Neural crest cell (in vitro differentiated cells): ENCODE results near the gene UTP18. TPM values are rescaled to one million over a fixed set of nuclear protein-coding genes. Genes with fewer than 3 reads are reported as not detected.
"Not testable (repeated sequence)": the region's sequence is repeated elsewhere in the genome, so short reads cannot be mapped to it uniquely, and the experiment has no call there.

ENCODE experiments used
- DNase-seq: peaks from one replicate; pipeline ENCODE4 v3.0.0; 2021; ENCODE audit warnings: low read depth, mixed read lengths, low spot score
- H3K27ac Mint-ChIP-seq: one replicate; pipeline ENCODE4 v1.8.0; 2021; ENCODE audit warnings: mild to moderate bottlenecking, mixed read lengths; ENCODE audit not compliant: unreplicated experiment
- H3K27me3 Mint-ChIP-seq: 2 replicates; pipeline ENCODE4 v1.8.0; 2021; ENCODE audit warnings: low read depth, mild to moderate bottlenecking, mixed read lengths
- H3K36me3 Mint-ChIP-seq: 2 replicates; pipeline ENCODE4 v1.8.0; 2021; ENCODE audit warnings: low read depth, mild to moderate bottlenecking, mixed read lengths
- H3K4me1 Mint-ChIP-seq: 2 replicates; pipeline ENCODE4 v1.8.0; 2021; ENCODE audit warnings: mixed read lengths
- H3K4me3 Mint-ChIP-seq: one replicate; pipeline ENCODE4 v1.8.0; 2021; ENCODE audit warnings: mild to moderate bottlenecking, mixed read lengths
- H3K9me3 Mint-ChIP-seq: 2 replicates; pipeline ENCODE4 v1.8.0; 2021; ENCODE audit warnings: mixed read lengths
- total RNA-seq: library from RNA; stranded (reverse); gene quantifications from 2 replicates; pipeline ENCODE4 v1.2.1, GENCODE V29; 2021
- TF ChIP-seq, protein P1 (sequence below): fragments of 200-600 bp; sonication (generic); conservative IDR thresholded peaks from 2 replicates; pipeline ENCODE4 v1.5.0; 2021; ENCODE audit warnings: antibody characterized with exemption, mild to moderate bottlenecking

UTP18 gene
- total RNA-seq, 1 donor from 2014 or later = 59.6 TPM

DNA sequence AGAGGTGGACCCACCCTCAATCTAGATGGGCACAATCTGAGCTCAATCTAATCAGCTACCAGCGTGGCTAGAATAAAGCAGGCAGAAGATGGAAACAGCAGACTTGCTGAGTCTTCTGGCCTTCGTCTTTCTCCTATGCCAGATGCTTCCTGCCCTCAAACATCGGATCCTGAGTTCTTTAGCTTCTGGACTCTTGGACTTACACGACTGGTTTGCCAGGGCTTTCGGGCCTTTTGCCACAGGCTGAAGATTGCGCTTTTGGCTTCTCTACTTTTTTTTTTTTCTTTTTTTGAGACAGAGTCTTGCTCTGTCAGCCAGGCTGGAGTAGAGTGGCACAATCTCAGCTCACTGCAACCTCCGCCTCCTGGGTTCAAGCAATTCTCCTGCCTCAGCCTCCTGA is 65.1 kb downstream of the UTP18 start:
- H3K9me3 Mint-ChIP-seq = peaks cover 18% of the 10 kb centered on the region
- H3K27me3 Mint-ChIP-seq = peaks cover 4% of the 10 kb centered on the region
- H3K36me3 Mint-ChIP-seq = peaks cover 7% of the 10 kb centered on the region
- H3K4me1 Mint-ChIP-seq = no peaks in the 10 kb centered on the region
- no peak overlapping the region for H3K4me3 Mint-ChIP-seq
- DNase-seq = no peak
- TF ChIP-seq, protein P1, sequence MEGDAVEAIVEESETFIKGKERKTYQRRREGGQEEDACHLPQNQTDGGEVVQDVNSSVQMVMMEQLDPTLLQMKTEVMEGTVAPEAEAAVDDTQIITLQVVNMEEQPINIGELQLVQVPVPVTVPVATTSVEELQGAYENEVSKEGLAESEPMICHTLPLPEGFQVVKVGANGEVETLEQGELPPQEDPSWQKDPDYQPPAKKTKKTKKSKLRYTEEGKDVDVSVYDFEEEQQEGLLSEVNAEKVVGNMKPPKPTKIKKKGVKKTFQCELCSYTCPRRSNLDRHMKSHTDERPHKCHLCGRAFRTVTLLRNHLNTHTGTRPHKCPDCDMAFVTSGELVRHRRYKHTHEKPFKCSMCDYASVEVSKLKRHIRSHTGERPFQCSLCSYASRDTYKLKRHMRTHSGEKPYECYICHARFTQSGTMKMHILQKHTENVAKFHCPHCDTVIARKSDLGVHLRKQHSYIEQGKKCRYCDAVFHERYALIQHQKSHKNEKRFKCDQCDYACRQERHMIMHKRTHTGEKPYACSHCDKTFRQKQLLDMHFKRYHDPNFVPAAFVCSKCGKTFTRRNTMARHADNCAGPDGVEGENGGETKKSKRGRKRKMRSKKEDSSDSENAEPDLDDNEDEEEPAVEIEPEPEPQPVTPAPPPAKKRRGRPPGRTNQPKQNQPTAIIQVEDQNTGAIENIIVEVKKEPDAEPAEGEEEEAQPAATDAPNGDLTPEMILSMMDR = no peak
- H3K27ac Mint-ChIP-seq = no peak overlapping the region

DNA sequence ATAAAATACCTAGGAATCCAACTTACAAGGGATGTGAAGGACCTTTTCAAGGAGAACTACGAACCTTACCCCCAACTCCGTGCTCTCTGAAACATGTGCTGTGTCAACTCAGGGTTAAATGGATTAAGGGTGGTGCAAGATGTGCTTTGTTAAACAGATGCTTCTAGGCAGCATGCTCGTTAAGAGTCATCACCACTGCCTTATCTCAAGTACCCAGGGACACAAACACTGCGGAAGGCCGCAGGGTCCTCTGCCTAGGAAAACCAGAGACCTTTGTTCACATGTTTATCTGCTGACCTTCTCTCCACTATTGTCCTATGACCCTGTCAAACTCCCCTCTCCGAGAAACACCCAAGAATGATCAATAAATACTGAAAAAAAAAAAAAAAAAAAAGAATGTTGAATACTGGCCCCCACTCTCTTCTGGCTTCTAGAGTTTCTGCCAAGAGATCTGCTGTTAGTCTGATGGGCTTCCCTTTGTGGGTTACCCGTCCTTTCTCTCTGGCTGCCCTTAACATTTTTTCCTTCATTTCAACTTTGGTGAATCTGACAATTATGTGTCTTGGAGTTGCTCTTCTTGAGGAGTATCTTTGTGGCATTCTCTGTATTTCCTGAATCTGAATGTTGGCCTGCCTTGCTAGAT is 70.6 kb downstream of the UTP18 start:
- not testable (repeated sequence) for H3K36me3 Mint-ChIP-seq, H3K4me3 Mint-ChIP-seq, H3K4me1 Mint-ChIP-seq, H3K27me3 Mint-ChIP-seq, DNase-seq
- H3K27ac Mint-ChIP-seq = peak overlapping the region; percentile 81
- peaks cover 14% of the 10 kb centered on the region for H3K9me3 Mint-ChIP-seq

DNA sequence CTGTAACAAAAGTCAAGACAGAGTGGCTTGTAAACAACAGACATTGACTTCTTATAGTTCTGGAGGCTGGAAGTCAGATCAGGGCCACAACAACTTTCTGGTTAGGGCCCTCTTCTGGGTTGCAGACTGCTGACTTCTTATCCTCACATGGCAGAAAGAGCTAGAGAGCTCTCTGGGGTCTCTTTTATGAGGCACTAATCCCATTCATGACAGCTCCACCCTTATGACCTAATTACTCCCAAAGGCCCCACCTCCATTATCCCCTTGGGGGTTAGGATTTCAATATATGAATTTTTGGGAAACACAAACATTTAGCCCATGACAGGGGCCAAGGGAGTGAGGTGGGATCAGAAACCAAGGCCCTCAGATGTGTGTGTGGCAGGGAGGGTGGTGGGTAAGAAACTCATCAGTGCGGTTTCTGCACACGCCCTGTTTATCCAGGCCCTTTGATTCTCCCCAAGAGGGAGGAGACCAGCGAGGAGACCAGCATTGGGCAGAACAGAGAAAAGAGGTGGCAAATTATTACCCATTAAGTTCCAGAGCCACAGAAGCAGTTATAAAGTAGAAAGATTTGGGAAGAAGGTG is 74.8 kb downstream of the UTP18 start:
- Mint-ChIP-seq H3K4me3 (no peak overlapping the region), H3K36me3 (no peaks in the 10 kb centered on the region), H3K9me3 (no peaks in the 10 kb centered on the region), H3K4me1 (no peaks in the 10 kb centered on the region), H3K27me3 (no peaks in the 10 kb centered on the region), H3K27ac (no peak overlapping the region)
- TF ChIP-seq, protein P1 = no peak
- no peak for DNase-seq

DNA sequence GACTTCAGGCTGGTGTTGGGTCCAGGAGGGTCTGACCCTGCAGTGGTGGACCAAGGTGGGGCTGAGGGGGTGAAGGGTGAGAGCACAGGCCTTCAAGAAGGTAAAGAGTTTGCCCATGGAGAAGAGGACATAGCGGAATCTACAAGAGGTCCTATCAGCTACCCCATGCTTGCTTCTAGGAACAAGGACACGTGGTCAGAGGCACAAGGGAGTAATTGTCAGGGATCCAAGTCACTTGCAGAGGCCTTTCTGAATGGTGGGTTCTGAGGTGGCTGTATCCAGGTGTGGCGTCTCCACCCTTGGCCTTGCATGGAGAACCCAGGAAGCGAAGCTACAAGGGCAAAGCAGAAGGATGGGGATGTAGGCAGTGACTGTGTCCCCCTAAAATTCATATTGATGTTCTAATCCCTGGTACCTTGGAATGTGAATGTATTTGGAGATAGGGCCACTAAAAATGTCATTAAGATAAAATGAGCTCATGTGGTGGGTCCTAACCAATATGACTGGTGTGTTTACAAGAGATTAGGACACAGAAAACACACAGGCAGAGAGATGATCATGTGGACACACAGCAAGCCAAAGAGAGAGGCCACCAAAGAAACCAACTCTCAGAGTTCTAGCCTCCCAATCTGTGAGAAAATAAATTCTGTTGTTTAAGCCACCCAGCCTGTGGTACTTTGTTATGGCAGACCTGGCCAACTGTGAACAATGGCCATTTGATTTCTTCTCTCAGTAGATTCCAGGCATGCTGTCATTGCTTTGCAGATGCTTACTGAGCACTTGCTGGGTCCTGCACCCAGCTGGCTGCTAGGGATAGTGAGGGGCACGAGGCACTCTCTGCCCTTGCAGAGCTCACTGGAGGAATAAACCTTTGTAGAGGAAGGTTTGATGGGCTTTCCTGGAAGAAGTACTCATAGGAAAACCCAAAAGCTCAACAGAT is 75.8 kb downstream of the UTP18 start:
- TF ChIP-seq, protein P1 = no peak
- Mint-ChIP-seq H3K4me3 (no peak overlapping the region), H3K9me3 (no peaks in the 10 kb centered on the region), H3K27me3 (no peaks in the 10 kb centered on the region), H3K4me1 (no peaks in the 10 kb centered on the region), H3K27ac (no peak overlapping the region), H3K36me3 (no peaks in the 10 kb centered on the region)
- DNase-seq = no peak

DNA sequence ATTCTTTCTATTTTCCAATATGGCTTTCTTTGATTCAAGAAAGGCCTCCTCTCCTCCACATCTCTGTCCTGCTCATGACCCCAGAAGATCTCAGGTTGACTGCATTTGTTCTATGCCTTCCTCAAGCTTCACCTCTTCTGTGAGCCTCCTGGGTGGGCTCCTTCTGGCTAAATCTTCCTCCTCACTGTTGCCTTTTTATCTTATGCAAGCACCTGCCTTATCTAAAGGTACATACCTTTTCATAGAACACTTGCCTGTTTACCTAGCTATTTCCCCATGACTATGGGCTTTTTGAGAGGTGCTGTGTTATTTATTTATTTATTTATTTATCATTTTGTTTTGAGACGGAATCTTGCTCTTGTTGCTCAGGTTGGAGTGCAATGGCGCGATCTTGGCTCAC is 81.1 kb downstream of the UTP18 start:
- H3K27ac Mint-ChIP-seq = no peak overlapping the region
- no peak overlapping the region for H3K4me3 Mint-ChIP-seq
- DNase-seq = no peak
- H3K9me3 Mint-ChIP-seq = no peaks in the 10 kb centered on the region
- H3K36me3 Mint-ChIP-seq = no peaks in the 10 kb centered on the region
- H3K27me3 Mint-ChIP-seq = no peaks in the 10 kb centered on the region
- peaks cover 9% of the 10 kb centered on the region for H3K4me1 Mint-ChIP-seq
- TF ChIP-seq, protein P1 = no peak
